GM12873 (cell line): ENCODE data around the gene COL6A1.

ENCODE experiments used
- TF ChIP-seq, protein P1 (sequence below): IDR thresholded peaks from 2 replicates; pipeline ENCODE4 v1.5.1; 2012; ENCODE audit warnings: low read depth, mild to moderate bottlenecking, moderate library complexity, low read length, control low read depth; ENCODE audit not compliant: insufficient read depth; ENCODE audit errors: missing control alignments

Gene COL6A1

DNA sequence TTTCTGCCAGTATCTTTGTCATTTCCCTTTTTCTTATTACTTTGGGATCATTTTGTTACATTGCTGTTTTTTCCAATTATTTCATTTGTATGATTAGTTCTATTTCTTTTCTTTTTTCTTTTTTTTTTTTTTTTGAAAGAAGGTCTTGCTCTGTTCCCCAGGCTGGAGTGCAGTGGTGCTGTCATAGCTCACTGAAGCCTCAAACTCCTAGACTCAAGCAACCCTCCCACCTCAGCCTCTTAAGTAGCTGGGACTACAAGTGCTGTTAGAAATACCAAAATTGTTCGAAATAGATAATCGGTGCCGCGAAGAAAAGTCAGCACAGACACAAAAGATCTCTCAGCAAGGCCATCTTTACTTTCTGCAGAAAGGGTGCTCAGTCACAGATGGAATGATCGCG is 26.6 kb upstream of the COL6A1 start:
- TF ChIP-seq, protein P1, sequence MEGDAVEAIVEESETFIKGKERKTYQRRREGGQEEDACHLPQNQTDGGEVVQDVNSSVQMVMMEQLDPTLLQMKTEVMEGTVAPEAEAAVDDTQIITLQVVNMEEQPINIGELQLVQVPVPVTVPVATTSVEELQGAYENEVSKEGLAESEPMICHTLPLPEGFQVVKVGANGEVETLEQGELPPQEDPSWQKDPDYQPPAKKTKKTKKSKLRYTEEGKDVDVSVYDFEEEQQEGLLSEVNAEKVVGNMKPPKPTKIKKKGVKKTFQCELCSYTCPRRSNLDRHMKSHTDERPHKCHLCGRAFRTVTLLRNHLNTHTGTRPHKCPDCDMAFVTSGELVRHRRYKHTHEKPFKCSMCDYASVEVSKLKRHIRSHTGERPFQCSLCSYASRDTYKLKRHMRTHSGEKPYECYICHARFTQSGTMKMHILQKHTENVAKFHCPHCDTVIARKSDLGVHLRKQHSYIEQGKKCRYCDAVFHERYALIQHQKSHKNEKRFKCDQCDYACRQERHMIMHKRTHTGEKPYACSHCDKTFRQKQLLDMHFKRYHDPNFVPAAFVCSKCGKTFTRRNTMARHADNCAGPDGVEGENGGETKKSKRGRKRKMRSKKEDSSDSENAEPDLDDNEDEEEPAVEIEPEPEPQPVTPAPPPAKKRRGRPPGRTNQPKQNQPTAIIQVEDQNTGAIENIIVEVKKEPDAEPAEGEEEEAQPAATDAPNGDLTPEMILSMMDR, result no peak

DNA sequence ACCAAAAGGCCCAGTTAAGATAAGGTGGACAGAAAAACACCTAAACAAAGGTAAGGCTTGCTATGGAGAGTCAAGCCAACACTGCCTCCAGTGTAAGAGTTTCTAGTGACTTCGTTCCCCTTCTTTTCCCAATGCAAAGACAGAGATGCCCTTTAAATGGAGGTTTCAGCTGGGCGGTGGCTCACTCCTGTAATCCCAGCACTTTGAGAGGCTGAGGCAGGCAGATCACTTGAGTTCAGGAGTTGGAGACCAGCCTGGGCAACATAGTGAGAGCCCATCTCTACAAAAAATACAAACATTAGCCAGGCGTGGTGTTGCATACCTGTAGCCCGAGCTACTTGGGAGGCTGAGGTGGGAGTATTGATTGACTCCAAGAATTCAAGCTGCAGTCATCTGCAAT is 24.0 kb upstream of the COL6A1 start:
- TF ChIP-seq, protein P1, result no peak

DNA sequence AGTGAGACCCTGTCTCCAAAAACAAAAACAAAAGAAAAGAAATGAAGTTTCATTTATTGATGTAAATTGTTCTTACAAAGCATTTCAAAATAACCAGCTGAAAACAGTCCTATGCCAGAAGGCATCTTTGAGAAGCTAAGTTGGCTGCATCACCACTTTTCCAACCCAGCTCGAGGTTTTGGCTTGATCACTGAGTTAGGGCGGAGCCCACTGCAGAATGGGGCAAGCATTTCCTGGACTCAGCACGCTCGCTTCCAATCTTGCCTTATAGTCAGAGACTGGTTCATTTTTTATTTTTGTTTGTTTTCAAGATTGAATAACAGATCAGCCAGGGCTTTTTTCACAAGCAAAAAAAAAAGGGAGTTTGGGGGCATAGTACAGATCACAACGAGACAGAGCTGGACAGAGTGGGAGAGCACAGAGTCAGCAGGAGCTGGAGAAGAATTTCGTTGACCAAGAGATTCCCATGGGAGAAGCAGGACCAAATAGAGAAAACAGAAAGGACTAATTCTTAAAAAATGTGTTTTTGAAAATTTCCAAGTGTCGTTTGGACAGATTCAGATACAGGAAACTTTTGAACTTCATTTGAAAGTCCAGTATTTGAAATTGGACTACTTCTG is 23.5 kb upstream of the COL6A1 start:
- TF ChIP-seq, protein P1, result no peak

DNA sequence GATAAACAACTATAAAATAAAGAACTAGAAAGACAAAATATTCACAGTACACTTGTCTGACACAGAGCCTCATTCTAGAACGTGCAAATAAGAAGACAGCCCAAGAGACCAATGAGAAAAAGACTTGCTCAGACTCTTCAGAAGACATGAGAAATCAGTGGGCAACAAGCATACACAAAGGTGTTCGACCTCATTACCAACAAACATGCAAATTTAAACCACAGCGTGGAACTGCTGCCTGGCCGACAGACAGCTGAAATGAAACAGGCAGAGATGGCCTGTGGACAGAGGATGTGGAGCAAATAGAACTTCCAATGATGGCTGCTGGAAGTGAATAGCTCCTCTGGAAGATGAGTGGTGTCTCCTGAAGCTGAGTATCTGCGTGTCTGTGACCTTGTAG is 22.4 kb upstream of the COL6A1 start:
- TF ChIP-seq, protein P1, result no peak

DNA sequence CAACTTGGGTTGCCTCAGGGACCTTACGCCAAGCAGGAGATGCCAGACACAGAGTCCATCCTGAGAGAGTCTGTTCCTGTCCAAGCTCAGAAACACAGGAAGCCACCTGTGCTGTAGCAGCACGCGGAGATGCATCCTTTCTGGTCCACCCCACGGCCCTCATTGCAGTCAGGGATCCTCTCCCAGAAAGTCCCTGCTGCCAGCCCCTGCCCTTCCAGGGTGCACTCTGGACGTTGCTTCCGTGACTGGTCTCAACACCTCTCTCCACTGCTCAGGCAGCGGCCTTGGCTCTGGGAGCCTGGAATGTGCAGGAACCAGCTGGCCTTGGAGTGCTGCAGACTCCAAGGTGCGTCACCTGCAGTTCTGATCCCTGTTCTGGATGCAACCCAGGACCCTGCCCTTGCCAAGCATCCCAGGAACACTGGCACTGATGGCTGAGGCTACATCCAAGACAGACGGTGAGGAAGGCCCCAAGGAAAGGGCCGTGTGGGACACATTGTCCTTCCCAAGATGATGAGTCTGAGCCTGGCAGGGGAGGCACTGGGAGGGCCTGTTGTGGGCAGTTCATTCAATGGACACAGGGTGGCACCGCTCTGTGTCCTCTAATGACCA is 21.7 kb upstream of the COL6A1 start:
- TF ChIP-seq, protein P1, result no peak

DNA sequence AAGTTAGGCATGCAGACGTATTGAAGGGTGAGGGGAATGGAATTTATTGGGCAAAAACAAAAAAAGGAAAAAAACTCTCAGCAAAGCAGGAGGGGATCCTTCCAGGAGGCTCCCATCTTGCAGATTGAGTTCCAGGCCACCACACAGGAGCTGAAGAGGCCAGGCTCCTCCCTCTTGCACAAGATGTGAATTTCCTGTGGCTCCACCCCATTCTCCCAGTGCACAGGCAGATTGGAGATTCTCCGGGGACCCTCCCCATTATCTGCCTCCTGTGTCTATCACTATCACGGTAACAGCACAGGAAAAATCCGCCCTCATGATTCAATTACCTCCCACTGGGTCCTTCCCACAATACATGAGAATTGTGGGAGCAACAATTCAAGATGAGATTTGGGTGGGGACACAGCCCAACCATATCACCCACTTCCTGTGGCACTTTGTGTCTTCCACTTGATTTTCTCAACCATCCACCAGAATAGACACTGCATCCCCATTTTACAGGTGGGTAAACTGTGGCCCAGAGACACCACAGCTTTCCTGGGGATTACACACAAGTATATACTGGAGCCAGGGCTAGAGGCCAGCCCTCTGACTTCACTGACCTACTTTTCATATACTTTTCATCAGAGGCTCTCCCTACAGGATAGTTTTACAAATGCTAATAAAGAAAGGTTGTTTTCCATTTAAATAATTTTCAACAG is 18.9 kb upstream of the COL6A1 start:
- TF ChIP-seq, protein P1, result no peak

DNA sequence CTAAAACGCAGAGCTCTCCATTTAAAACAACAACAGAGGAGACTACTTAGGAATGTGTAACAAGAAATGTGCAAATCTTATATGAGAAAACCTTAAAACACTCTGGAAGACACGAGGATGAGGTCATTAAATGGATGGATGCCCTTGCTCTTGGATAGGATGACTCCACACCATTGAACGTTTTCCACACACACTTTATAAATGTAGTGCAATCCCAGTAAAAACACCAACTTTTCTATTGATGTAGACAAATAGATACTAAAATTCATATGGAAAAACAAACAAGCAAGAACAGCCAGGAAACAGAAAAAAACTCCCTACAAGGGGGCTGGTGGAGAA is 18.4 kb upstream of the COL6A1 start:
- TF ChIP-seq, protein P1, result no peak
